H1 (cell line): Measurements from ENCODE around the gene RTKN. TPM values are rescaled to one million over a fixed set of nuclear protein-coding genes. Genes with fewer than 3 reads are reported as not detected.

ENCODE experiments used
- CTCF ChIA-PET: fragments of 300-600 bp; sonication (Branson Sonifier 250); formaldehyde crosslinking; loops from one replicate; lab custom pipeline; 2021; ENCODE audit not compliant: partially characterized antibody; lab: Charles Lee
- POLR2A ChIA-PET: fragments of 300-600 bp; sonication (Branson Sonifier 250); formaldehyde crosslinking; loops from one replicate; lab custom pipeline; 2021; ENCODE audit warnings: inconsistent platforms; ENCODE audit not compliant: partially characterized antibody; lab: Charles Lee
- DNase-seq, 2 experiments: peaks; one replicate each; pipeline versions ENCODE4 v3.0.0 to v3.0.0-alpha.2; 2010 to 2022; ENCODE audit warnings: low spot score in 2 of 2, low read depth in 1 of 2, mixed read lengths in 1 of 2
- FAIRE-seq: peaks from 2 replicates; lab custom pipeline; 2011; peaks lifted over from hg19 to GRCh38; lab: Jason Lieb, UNC
- H2AFZ ChIP-seq: 2 replicates; pipeline ENCODE4 v1.8.1; 2012; ENCODE audit warnings: low read length, inconsistent platforms
- H2AK5ac ChIP-seq: 2 replicates; pipeline ENCODE4 v1.6.1; 2013; ENCODE audit warnings: low read depth, low read length
- H2BK120ac ChIP-seq: replicated peaks from 2 replicates; pipeline ENCODE3; 2013; ENCODE audit warnings: low read depth, low read length, inconsistent platforms
- H2BK12ac ChIP-seq: 2 replicates; pipeline ENCODE4 v1.6.1; 2013; ENCODE audit warnings: low read depth, low read length
- H2BK15ac ChIP-seq: 2 replicates; pipeline ENCODE4 v1.6.1; 2013; ENCODE audit warnings: low read length
- H2BK20ac ChIP-seq: 2 replicates; pipeline ENCODE4 v1.6.1; 2013; ENCODE audit warnings: low read length
- H2BK5ac ChIP-seq: 2 replicates; pipeline ENCODE4 v1.6.1; 2013; ENCODE audit warnings: low read depth, low read length
- H3K14ac ChIP-seq: 2 replicates; pipeline ENCODE4 v1.6.1; 2013; ENCODE audit warnings: inconsistent platforms; ENCODE audit not compliant: insufficient read length
- H3K18ac ChIP-seq: 2 replicates; pipeline ENCODE4 v1.6.1; 2013; ENCODE audit warnings: low read length; ENCODE audit errors: extremely low read depth
- H3K23ac ChIP-seq: 2 replicates; pipeline ENCODE4 v1.6.1; 2013; ENCODE audit warnings: inconsistent platforms; ENCODE audit not compliant: insufficient read length
- H3K23me2 ChIP-seq: 2 replicates; pipeline ENCODE4 v1.6.1; 2013; ENCODE audit warnings: low read depth, low read length
- H3K27ac ChIP-seq: 2 replicates; pipeline ENCODE4 v1.6.1; 2011; ENCODE audit warnings: low read depth, low read length, inconsistent platforms
- H3K27me3 ChIP-seq, 4 experiments: replicated peaks in 1 of 4; 1 replicate in 1 of 4; 2 replicates in 3 of 4; pipeline versions ENCODE4 v1.6.1 to v1.8.1; 2011 to 2013; ENCODE audit warnings: low read length in 3 of 4, mild to moderate bottlenecking in 3 of 4, inconsistent platforms in 2 of 4, mixed read lengths in 2 of 4, moderate library complexity in 1 of 4; ENCODE audit not compliant: control insufficient read depth in 3 of 4, insufficient read depth in 3 of 4; ENCODE audit errors: extremely low read depth in 1 of 4
- H3K36me3 ChIP-seq, 4 experiments: 2 replicates each; pipeline versions ENCODE4 v1.6.1 to v1.8.1; 2011 to 2013; ENCODE audit warnings: mild to moderate bottlenecking in 4 of 4, low read length in 3 of 4, moderate library complexity in 2 of 4, control low read depth in 1 of 4, inconsistent platforms in 1 of 4; ENCODE audit not compliant: insufficient read depth in 4 of 4, control insufficient read depth in 2 of 4
- H3K4ac ChIP-seq: replicated peaks from 2 replicates; pipeline ENCODE3; 2013; ENCODE audit warnings: low read length, low read depth, mixed read lengths, inconsistent platforms; ENCODE audit not compliant: insufficient read length
- H3K4me1 ChIP-seq, 4 experiments: replicated peaks in 1 of 4; 1 replicate in 1 of 4; 2 replicates in 3 of 4; pipeline versions ENCODE4 v1.6.1 to v1.8.1; 2011 to 2013; ENCODE audit warnings: low read length in 3 of 4, inconsistent platforms in 2 of 4, mixed read lengths in 1 of 4; ENCODE audit not compliant: insufficient read depth in 4 of 4, control insufficient read depth in 3 of 4
- H3K4me2 ChIP-seq, 2 experiments: 2 replicates each; pipeline versions ENCODE4 v1.6.1 to v1.8.1; 2011 to 2013; ENCODE audit warnings: low read depth in 2 of 2, low read length in 2 of 2, control low read depth in 1 of 2, inconsistent platforms in 1 of 2, mild to moderate bottlenecking in 1 of 2; ENCODE audit not compliant: insufficient read depth in 1 of 2
- H3K4me3 ChIP-seq, 4 experiments: fragments of 200-600, 300-600 bp in 1 of 4; sonication (generic), shearing (Covaris generic), sonication (Bioruptor Twin) in 1 of 4; 2 replicates each; pipeline versions ENCODE4 v1.5.1 to v1.8.1; 2011 to 2016; ENCODE audit warnings: low read length in 4 of 4, low read depth in 3 of 4, control low read depth in 2 of 4, inconsistent platforms in 2 of 4, mild to moderate bottlenecking in 2 of 4, mixed read lengths in 1 of 4, moderate library complexity in 1 of 4; ENCODE audit not compliant: insufficient read depth in 2 of 4; ENCODE audit errors: extremely low read depth in 1 of 4
- H3K56ac ChIP-seq: replicated peaks from 2 replicates; pipeline ENCODE3; 2013; ENCODE audit warnings: low read depth, mild to moderate bottlenecking, mixed read lengths, low read length, inconsistent platforms; ENCODE audit not compliant: insufficient read length
- H3K79me1 ChIP-seq: 2 replicates; pipeline ENCODE4 v1.6.1; 2013; ENCODE audit warnings: low read depth, low read length, control low read depth
- H3K79me2 ChIP-seq, 2 experiments: 2 replicates each; pipeline versions ENCODE4 v1.6.1 to v1.8.1; 2012 to 2013; ENCODE audit warnings: low read length in 2 of 2, mild to moderate bottlenecking in 2 of 2, inconsistent platforms in 1 of 2; ENCODE audit not compliant: insufficient read depth in 2 of 2, control insufficient read depth in 1 of 2
- H3K9ac ChIP-seq, 4 experiments: replicated peaks in 1 of 4; 1 replicate in 1 of 4; 2 replicates in 3 of 4; pipeline versions ENCODE4 v1.6.1 to v1.8.1; 2011 to 2013; ENCODE audit warnings: low read depth in 3 of 4, low read length in 3 of 4, control low read depth in 2 of 4, mild to moderate bottlenecking in 2 of 4, moderate library complexity in 2 of 4, inconsistent platforms in 1 of 4; ENCODE audit errors: extremely low read depth in 1 of 4
- H3K9me3 ChIP-seq, 2 experiments: 2 replicates each; pipeline versions ENCODE4 v1.6.1 to v1.8.1; 2012 to 2013; ENCODE audit warnings: mild to moderate bottlenecking in 2 of 2, moderate library complexity in 2 of 2, control low read depth in 1 of 2, inconsistent platforms in 1 of 2, low read depth in 1 of 2, low read length in 1 of 2, mixed read lengths in 1 of 2; ENCODE audit not compliant: insufficient read depth in 2 of 2
- H4K20me1 ChIP-seq, 2 experiments: replicated peaks in 1 of 2; 2 replicates each; pipeline versions ENCODE3 to v1.8.1; 2011 to 2013; ENCODE audit warnings: inconsistent platforms in 2 of 2, low read length in 2 of 2, mild to moderate bottlenecking in 1 of 2; ENCODE audit not compliant: insufficient read depth in 2 of 2, control insufficient read depth in 1 of 2
- H4K5ac ChIP-seq: 2 replicates; pipeline ENCODE4 v1.6.1; 2013; ENCODE audit warnings: low read length, low read depth, mixed read lengths, inconsistent platforms; ENCODE audit not compliant: insufficient read length
- H4K8ac ChIP-seq: 2 replicates; pipeline ENCODE4 v1.8.0; 2013; ENCODE audit warnings: mild to moderate bottlenecking, moderate library complexity, low read length, inconsistent platforms; ENCODE audit not compliant: insufficient read depth; ENCODE audit errors: extremely low read depth
- H4K91ac ChIP-seq: replicated peaks from 2 replicates; pipeline ENCODE3; 2013; ENCODE audit warnings: low read length, mixed read lengths, inconsistent platforms; ENCODE audit not compliant: insufficient read length
- BACH1 ChIP-seq: IDR thresholded peaks from 2 replicates; pipeline ENCODE4 v1.6.1; 2012; ENCODE audit warnings: low read length, improper control_type of control experiment
- CBX5 ChIP-seq: fragments of 300-800, 300-1000 bp; sonication (generic); IDR thresholded peaks from 2 replicates; pipeline ENCODE4 v1.7.1; 2016; ENCODE audit warnings: antibody characterized with exemption, low read length, low read depth
- CEBPB ChIP-seq: IDR thresholded peaks from 2 replicates; pipeline ENCODE4 v1.6.1; 2012; ENCODE audit warnings: low read depth, low read length
- CTBP2 ChIP-seq: IDR thresholded peaks from 2 replicates; pipeline ENCODE4 v1.7.0; 2011; ENCODE audit warnings: borderline replicate concordance, mild to moderate bottlenecking, moderate library complexity, mixed read lengths, low read length; ENCODE audit not compliant: insufficient read depth, insufficient read length
- EGR1 ChIP-seq: IDR thresholded peaks from 2 replicates; pipeline ENCODE4 v1.6.1; 2011; ENCODE audit warnings: low read depth, low read length, borderline replicate concordance
- GTF2F1 ChIP-seq: IDR thresholded peaks from 2 replicates; pipeline ENCODE4 v1.6.1; 2012; ENCODE audit warnings: low read depth, low read length, improper control_type of control experiment, borderline replicate concordance
- HDAC2 ChIP-seq, 2 experiments: fragments of 300-600 bp in 1 of 2; sonication (generic) in 1 of 2; IDR thresholded peaks; 2 replicates each; pipeline ENCODE4 v1.6.1; 2011 to 2012; ENCODE audit warnings: low read depth in 2 of 2, low read length in 2 of 2, mild to moderate bottlenecking in 2 of 2, moderate library complexity in 2 of 2, borderline replicate concordance in 1 of 2, inconsistent platforms in 1 of 2
- MAFK ChIP-seq: IDR thresholded peaks from 2 replicates; pipeline ENCODE4 v1.6.1; 2012; ENCODE audit warnings: low read depth, mild to moderate bottlenecking, improper control_type of control experiment, low read length
- RFX5 ChIP-seq: IDR thresholded peaks from 2 replicates; pipeline ENCODE4 v1.6.1; 2011; ENCODE audit warnings: low read depth, low read length, improper control_type of control experiment, borderline replicate concordance
- RXRA ChIP-seq: IDR thresholded peaks from 2 replicates; pipeline ENCODE4 v1.6.1; 2011; ENCODE audit warnings: low read depth, mild to moderate bottlenecking, low read length, moderate library complexity; ENCODE audit not compliant: insufficient read depth
- WGBS, 2 experiments: shearing (Covaris generic) in 1 of 2; methylation state at CpG; one replicate each; pipeline versions ENCODE4 v1.1.6 to v1.1.7; 2013 to 2015; ENCODE audit warnings: low lambda C conversion rate in 2 of 2, mixed read lengths in 2 of 2, inconsistent platforms in 1 of 2, low coverage in 1 of 2, missing lambda C conversion rate in 1 of 2; ENCODE audit not compliant: insufficient replicate concordance in 2 of 2, insufficient coverage in 1 of 2, insufficient read length in 1 of 2; ENCODE audit errors: extremely low coverage in 1 of 2, missing lambda C conversion rate in 1 of 2; 5-methylcytosine and 5-hydroxymethylcytosine counted together
- polyA plus RNA-seq, 7 experiments: library from polyadenylated mRNA; depleted of rRNA in 3 of 7; stranded (reverse) in 5 of 7; unstranded in 2 of 7; fragments of >200 nt in 5 of 7; fragments of 200-250 nt in 2 of 7; gene quantifications; 1 replicate in 5 of 7; 2 replicates in 1 of 7; 4 replicates in 1 of 7; pipeline versions ENCODE4 v1.2.1 to v1.2.3, GENCODE V29; 2011 to 2013; ENCODE audit warnings: missing spikeins in 2 of 7, mixed read lengths in 2 of 7
- total RNA-seq: library from RNA; stranded (reverse); fragmentation: NEBNext Ultra II Directional; extraction: Animal tissue kit (Norgen Biotek cat#: 25700); gene quantifications from 2 replicates; pipeline ENCODE4 v1.2.1, GENCODE V29; 2021
- TF ChIP-seq, protein P1 (sequence below): IDR thresholded peaks from 2 replicates; pipeline ENCODE4 v1.6.1; 2012; ENCODE audit warnings: inconsistent platforms

Gene RTKN
- total and polyA plus RNA-seq, 2 of the 8 experiments (the other 6 are each of a cell fraction or from before 2014, with no cell fraction given): 40.2 to 54.1 TPM

DNA sequence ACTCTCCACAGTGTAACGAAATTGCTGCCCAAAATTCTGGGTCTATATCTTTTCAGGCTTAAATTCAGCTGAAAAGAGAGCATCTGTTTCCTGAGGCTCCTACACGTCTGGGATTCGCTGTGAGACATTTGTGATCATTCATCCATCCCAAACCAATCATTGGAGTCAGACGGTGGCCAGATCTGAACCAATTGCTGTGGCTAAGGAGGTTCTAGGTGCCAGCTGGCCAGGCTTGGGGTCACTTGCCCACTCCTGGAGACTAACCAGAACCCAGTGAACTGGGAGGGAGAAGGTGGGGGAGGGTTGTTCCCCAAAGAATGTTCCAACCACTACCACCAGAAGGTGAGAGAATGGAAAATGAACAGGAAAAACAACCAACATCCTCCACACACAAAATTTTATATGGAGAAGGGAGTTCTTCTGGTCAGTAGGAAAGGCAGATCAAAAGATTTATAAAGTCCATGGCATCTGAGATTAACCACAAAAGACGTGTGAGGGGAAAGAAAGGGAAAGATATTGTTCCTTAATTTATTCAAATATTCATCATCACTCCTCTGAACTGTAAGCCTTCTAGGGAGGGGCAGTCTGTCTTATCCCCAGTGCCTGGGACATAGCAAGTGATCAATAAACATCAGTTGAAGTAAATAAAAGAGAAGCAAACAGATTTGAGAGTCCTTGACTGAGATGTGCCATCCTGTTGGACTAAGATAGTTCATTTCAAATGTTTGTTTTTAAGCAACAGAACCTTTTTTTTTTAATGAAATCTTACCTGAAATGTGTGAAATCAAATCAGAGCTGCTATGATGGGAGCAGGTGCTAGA is 3.0 kb upstream of the RTKN start:
- H3K79me1 ChIP-seq: no peaks in the 10 kb centered on the region; the same call in 1 of the 2 replicates
- no peak overlapping the region for H3K18ac ChIP-seq
- no peak overlapping the region for H3K56ac ChIP-seq
- H4K8ac ChIP-seq: no peak overlapping the region; the same call in 1 of the 2 replicates
- H3K4ac ChIP-seq: no peak overlapping the region
- H3K23ac ChIP-seq: no peak overlapping the region
- H2BK5ac ChIP-seq: no peak overlapping the region
- H2BK15ac ChIP-seq: no peak overlapping the region
- no peak overlapping the region for H3K4me2 ChIP-seq
- peaks cover 6% of the 10 kb centered on the region; the same call in 1 of the 2 replicates for H3K23me2 ChIP-seq
- H3K14ac ChIP-seq: no peak overlapping the region
- no peak overlapping the region for H3K4me3 ChIP-seq
- 77% methylated on average over 5 of the region's 5 CpGs; no CpG with 5 or more reads in 1 of the 2 experiments for WGBS, 2 experiments
- H2BK12ac ChIP-seq: no peak overlapping the region
- no peak overlapping the region for H4K5ac ChIP-seq
- FAIRE-seq (no peak), DNase-seq (no peak)
- no peak overlapping the region for H2BK20ac ChIP-seq
- POLR2A ChIA-PET: interaction anchor here (1.0 to 2.7 kb wide), 6 partner anchors 13 to 53 kb away, joined by 3 to 15 read pairs (median 4); partner anchors contain the start of gene WBP1
- H4K91ac ChIP-seq: no peak overlapping the region
- no peaks in the 10 kb centered on the region; a peak in 2 of 7 replicates for H3K27me3 ChIP-seq
- no peak overlapping the region for H3K9ac ChIP-seq
- no peaks in the 10 kb centered on the region for H4K20me1 ChIP-seq
- H2BK120ac ChIP-seq: no peak overlapping the region
- no peak overlapping the region for H2AFZ ChIP-seq
- H3K27ac ChIP-seq: no peak overlapping the region
- peaks cover 0 to 6% of the 10 kb centered on the region in 2 experiments; a peak in 2 of 4 replicates for H3K79me2 ChIP-seq
- no peaks in the 10 kb centered on the region for H3K36me3 ChIP-seq
- CTCF ChIA-PET: interaction anchor here (0.6 to 3.1 kb wide), 6 partner anchors 10 to 44 kb away, joined by 3 to 9 read pairs (median 4); partner anchors contain the start of gene INO80B
- H2AK5ac ChIP-seq: no peak overlapping the region
- H3K4me1 ChIP-seq: peaks cover 0 to 5% (median 2%) of the 10 kb centered on the region in 4 experiments; a peak in 4 of 7 replicates
- H3K9me3 ChIP-seq: no peaks in the 10 kb centered on the region
- TF ChIP-seq BACH1 (no peak), CEBPB (no peak), HDAC2 (IDR thresholded peaks at IDR 0.05; ENCODE audit: borderline replicate concordance in 1 of 2, low read depth in 2 of 2, low read length in 2 of 2) (no peak), GTF2F1 (no peak), RXRA (no peak), MAFK (no peak), EGR1 (no peak), CBX5 (no peak), CTBP2 (no peak), RFX5 (no peak)
- TF ChIP-seq, protein P1, sequence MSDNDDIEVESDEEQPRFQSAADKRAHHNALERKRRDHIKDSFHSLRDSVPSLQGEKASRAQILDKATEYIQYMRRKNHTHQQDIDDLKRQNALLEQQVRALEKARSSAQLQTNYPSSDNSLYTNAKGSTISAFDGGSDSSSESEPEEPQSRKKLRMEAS: no peak
